K562 treated with DMSO at 1 percent for 12 hours (cell line): ENCODE measurements around the gene NTPCR. TPM values are rescaled to one million over a fixed set of nuclear protein-coding genes. Genes with fewer than 3 reads are reported as not detected.

Source experiments
- total RNA-seq: library from RNA; unstranded; fragments of 300-600 nt; gene quantifications from 2 replicates; pipeline ENCODE4 v1.2.3, GENCODE V29; 2022; ENCODE audit not compliant: insufficient read depth

NTPCR gene, protein sequence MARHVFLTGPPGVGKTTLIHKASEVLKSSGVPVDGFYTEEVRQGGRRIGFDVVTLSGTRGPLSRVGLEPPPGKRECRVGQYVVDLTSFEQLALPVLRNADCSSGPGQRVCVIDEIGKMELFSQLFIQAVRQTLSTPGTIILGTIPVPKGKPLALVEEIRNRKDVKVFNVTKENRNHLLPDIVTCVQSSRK
- total RNA-seq = 22.7 and 23.6 TPM in 2 replicates

DNA sequence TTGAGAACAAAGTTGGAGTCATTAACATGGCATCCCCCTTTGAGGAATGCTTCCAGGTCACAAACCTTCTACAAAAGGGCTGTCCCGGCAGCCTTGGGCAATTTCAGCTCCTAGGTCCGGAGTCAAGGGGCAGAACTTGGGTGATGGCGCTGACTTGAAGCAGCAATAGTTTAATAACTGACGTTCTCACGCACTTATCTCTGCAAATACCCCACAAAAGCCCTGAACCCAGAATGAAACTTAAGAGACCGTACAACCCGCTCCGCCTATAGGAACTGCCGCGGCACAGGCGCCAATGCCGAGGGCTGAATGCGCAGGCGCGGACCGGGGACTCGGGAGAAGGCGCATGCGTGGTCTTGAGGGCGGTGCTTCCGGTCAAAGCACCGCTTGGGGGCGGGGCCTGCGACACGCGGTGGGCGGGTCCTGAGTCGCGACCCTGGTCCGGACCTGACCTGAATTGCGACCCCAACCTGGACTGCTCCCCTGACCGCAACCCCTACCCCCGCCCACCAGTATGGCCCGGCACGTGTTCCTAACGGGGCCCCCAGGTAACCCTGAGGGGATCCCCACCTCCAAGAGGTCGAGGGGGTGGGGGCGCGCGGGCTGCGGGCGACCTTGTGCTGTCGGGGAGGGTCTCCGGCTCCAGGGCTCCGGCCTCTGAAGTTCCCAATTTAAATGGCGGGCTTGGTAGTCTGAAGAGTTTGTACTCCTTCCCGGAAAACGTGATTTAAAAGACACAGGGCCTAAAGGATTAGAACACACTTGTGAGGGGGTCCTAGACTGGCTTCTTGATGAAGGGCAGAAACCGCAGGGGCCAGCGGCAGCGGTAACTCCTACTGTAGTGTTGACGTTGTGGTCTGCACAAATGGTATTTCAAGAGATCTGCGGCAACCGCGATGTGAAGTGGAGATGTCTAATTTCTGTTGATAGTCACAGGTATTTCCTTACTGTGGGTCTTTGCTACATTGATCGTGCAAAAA, at the start of gene NTPCR:
Gene NTPCR (plus strand): TSS at position 415 of the 980 bp plus-strand sequence. CDS start 100 bp downstream, at position 515.

Other genes with a start within 250 kb of the NTPCR start
- 0.66 and 2.0 TPM in 2 replicates for gene MAP10, start 145.2 kb upstream of the NTPCR start, total RNA-seq